A549 (cell line): Measurements from ENCODE around the gene LSM3.

Experiments used
- HOXA7 ChIP-seq: fragments of 250-450 bp; sonication (Bioruptor Pico); IDR thresholded peaks from 2 replicates; pipeline ENCODE4 v1.5.0; 2020; ENCODE audit warnings: mild to moderate bottlenecking, moderate library complexity
- MYC ChIP-seq: IDR thresholded peaks from 2 replicates; pipeline ENCODE4 v1.6.1; 2012; ENCODE audit warnings: mild to moderate bottlenecking, inconsistent platforms, low read length, improper control_type of control experiment, borderline replicate concordance
- POLR2A ChIP-seq: IDR thresholded peaks from 2 replicates; pipeline ENCODE4 v1.6.1; 2012; ENCODE audit warnings: mild to moderate bottlenecking, low read length
- RFX5 ChIP-seq: fragments of 450-650 bp; IDR thresholded peaks from 2 replicates; pipeline ENCODE4 v1.7.1; 2014; ENCODE audit warnings: antibody characterized with exemption, mild to moderate bottlenecking, moderate library complexity
- SMC3 ChIP-seq: fragments of >200 bp; sonication (Bioruptor Twin); formaldehyde crosslinking; IDR thresholded peaks from 3 replicates; pipeline ENCODE4 v1.6.1; 2018; ENCODE audit warnings: inconsistent platforms
- ZFP36 ChIP-seq: fragments of 450-650 bp; IDR thresholded peaks from 2 replicates; pipeline ENCODE4 v1.6.1; 2014; ENCODE audit warnings: borderline replicate concordance; ENCODE audit not compliant: partially characterized antibody
- ZNF302 ChIP-seq: fragments of 250-450 bp; sonication (Bioruptor Pico); IDR thresholded peaks from 2 replicates; pipeline ENCODE4 v1.9.0; 2021; ENCODE audit warnings: inconsistent platforms, mild to moderate bottlenecking, moderate library complexity
- TF ChIP-seq, protein P1 (sequence below): fragments of 450-650 bp; IDR thresholded peaks from 2 replicates; pipeline ENCODE4 v1.6.1; 2014; ENCODE audit warnings: antibody characterized with exemption
- TF ChIP-seq, protein P2 (sequence below): fragments of 250-450 bp; sonication (Bioruptor Pico); IDR thresholded peaks from 2 replicates; pipeline ENCODE4 v1.5.0; 2021; ENCODE audit warnings: mild to moderate bottlenecking, moderate library complexity, borderline replicate concordance
- TF ChIP-seq, protein P3 (sequence below): fragments of >200 bp; sonication (Bioruptor Twin); formaldehyde crosslinking; IDR thresholded peaks from 3 replicates; pipeline ENCODE4 v1.5.1; 2016
- TF ChIP-seq, protein P4 (sequence below): fragments of 150-350 bp; IDR thresholded peaks from 2 replicates; pipeline ENCODE4 v1.6.1; 2014; ENCODE audit warnings: low read depth, mild to moderate bottlenecking, low read length

DNA sequence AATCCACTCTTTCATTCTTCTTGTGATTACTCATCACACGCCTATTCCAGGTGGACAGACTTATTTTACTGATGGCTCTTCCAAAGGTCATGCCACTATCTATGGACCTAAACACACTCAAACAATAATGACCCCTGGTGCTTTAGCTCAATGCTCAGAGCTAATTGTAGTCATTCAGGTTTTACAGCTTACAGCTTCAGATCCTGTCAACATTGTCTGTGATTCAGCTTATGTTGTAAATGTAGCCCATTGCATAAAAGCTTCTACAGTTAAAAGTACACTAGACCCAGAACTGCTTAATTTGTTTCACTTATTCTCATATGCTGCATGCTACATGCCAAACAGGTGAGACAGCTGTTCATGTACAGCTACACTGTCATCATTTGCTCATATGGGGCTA is 49.2 kb downstream of the LSM3 start:
- TF ChIP-seq HOXA7 (no peak), RFX5 (no peak), MYC (no peak), POLR2A (no peak), ZNF302 (CRISPR knock-in tag) (no peak), SMC3 (no peak), ZFP36 (no peak)
- TF ChIP-seq, protein P1, sequence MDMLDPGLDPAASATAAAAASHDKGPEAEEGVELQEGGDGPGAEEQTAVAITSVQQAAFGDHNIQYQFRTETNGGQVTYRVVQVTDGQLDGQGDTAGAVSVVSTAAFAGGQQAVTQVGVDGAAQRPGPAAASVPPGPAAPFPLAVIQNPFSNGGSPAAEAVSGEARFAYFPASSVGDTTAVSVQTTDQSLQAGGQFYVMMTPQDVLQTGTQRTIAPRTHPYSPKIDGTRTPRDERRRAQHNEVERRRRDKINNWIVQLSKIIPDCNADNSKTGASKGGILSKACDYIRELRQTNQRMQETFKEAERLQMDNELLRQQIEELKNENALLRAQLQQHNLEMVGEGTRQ = no peak
- TF ChIP-seq, protein P2, sequence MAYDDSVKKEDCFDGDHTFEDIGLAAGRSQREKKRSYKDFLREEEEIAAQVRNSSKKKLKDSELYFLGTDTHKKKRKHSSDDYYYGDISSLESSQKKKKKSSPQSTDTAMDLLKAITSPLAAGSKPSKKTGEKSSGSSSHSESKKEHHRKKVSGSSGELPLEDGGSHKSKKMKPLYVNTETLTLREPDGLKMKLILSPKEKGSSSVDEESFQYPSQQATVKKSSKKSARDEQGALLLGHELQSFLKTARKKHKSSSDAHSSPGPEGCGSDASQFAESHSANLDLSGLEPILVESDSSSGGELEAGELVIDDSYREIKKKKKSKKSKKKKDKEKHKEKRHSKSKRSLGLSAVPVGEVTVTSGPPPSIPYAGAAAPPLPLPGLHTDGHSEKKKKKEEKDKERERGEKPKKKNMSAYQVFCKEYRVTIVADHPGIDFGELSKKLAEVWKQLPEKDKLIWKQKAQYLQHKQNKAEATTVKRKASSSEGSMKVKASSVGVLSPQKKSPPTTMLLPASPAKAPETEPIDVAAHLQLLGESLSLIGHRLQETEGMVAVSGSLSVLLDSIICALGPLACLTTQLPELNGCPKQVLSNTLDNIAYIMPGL (CRISPR knock-in tag) = no peak
- TF ChIP-seq, protein P3, sequence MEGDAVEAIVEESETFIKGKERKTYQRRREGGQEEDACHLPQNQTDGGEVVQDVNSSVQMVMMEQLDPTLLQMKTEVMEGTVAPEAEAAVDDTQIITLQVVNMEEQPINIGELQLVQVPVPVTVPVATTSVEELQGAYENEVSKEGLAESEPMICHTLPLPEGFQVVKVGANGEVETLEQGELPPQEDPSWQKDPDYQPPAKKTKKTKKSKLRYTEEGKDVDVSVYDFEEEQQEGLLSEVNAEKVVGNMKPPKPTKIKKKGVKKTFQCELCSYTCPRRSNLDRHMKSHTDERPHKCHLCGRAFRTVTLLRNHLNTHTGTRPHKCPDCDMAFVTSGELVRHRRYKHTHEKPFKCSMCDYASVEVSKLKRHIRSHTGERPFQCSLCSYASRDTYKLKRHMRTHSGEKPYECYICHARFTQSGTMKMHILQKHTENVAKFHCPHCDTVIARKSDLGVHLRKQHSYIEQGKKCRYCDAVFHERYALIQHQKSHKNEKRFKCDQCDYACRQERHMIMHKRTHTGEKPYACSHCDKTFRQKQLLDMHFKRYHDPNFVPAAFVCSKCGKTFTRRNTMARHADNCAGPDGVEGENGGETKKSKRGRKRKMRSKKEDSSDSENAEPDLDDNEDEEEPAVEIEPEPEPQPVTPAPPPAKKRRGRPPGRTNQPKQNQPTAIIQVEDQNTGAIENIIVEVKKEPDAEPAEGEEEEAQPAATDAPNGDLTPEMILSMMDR = no peak
- TF ChIP-seq, protein P4, sequence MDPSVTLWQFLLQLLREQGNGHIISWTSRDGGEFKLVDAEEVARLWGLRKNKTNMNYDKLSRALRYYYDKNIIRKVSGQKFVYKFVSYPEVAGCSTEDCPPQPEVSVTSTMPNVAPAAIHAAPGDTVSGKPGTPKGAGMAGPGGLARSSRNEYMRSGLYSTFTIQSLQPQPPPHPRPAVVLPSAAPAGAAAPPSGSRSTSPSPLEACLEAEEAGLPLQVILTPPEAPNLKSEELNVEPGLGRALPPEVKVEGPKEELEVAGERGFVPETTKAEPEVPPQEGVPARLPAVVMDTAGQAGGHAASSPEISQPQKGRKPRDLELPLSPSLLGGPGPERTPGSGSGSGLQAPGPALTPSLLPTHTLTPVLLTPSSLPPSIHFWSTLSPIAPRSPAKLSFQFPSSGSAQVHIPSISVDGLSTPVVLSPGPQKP = no peak
